Fibroblast of upper back skin (primary cell): ENCODE results near the gene MROH2B.

Source experiments
- DNase-seq: peaks from one replicate; pipeline ENCODE4 v3.0.0-alpha.2; 2013

Gene MROH2B

DNA sequence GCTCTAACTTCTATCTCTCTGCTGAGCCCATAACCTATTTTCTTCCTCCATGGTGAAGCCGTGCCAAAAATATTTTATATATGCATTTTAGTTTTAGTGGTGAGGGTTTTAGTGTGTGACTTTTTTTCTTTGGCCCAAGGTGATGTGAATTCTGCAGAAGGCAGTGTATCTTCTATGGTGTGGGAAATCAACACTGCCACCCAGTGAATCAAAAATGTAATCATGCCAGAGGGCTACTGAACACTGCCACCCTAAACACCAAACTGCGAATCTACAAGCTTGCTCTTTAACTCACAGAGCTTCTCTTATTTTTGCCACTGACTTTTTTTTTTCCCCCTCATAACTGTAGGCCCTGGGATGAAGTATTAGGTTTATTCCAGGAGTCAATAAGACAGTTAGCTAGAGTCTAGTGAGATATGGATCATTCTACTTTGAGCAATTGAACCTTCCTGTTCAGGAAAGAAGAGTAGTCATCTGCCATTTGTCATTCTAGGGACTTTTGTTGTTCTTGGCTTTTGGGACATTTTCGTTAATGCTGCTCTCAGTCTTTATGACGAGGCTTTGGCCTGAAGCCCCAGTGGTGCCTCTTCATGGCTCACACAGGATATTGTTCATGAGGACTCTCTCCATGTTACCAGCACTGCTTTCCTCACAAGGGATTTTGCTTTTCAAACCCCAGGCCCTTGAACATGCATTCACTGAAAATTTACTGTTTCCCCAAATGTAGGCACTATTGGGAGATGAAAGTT lies 108.8 kb downstream of the MROH2B start:
- no peak for DNase-seq

DNA sequence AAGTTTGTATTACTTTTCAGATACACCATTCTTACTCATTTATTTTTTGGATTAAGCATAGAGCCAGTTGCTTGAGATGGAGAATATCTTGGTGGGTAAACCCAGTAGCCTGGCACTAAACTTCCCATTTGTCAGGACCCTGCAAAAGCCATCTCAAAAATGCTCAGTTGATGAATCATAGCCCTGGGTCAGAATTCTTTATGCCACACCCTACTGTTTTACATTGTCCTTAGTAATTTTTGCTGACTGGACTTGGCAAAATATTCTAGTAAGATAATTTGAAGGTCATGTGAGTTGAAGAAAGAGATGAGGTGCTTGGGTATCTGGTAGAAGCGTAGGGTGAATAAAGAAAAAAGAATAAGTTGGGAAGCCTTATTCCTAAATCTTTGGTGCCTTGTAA lies 111.1 kb downstream of the MROH2B start:
- DNase-seq = no peak

DNA sequence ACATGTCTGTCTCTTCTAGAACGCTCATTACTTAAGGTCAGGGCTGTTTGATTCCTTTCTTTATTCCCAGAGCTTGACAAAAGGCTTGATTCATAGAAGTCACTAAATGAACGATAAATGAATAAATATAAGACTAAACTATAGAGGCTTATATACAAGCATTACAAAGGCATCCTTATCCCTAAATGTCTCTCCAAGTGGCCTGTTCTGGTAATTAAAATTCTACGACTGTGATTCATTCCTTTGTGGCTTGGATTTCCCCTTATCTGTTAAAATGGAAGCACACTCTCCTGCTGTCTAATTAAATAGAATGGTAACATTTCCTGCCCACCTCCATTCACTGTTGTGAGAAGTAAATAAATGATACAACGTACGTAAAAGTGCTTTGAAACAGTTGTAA lies 112.3 kb downstream of the MROH2B start:
- DNase-seq = no peak

DNA sequence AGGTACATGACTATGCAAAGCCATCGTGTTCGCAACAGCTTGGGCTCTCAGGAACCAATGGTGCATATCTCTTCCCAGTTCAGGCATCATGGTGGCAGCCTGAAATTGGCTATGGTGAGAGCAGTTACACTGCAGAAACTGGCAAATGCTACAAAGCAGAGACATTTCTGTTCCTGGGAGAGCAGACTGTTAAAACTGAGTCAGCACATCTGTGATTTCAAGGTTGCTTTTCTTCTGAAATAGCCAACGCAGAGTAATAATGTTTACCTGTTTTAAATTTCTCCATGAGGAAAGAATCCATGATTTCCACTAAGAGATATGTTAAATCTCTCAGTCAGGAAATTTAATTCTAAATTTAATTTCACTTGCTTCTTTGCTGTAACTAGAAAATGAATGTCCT lies 114.1 kb downstream of the MROH2B start:
- DNase-seq = no peak

DNA sequence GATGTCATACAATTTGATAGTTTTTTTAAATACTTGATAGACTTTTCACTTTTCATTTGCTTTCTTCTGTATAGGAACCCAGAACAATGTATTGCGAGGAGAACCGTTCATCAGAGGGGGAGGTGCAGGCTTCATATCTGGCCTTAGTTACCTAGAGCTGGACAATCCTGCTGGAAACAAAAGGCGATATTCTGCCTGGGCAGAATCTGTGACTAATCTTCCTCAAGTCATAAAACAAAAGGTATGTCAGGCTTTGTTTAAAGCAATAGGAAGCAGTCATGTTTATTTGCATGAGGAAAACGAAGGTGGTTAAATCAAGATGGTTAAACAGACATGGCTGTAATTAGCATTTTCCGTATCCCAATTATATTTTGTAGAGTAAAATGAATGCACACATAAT lies 115.8 kb downstream of the MROH2B start:
- no peak for DNase-seq
